ENCODE results near the gene ATP1B1.

The ATP1B1 gene

GRCh38 chr1:169106095-169106920 lies at the start of gene ATP1B1:
ATP1B1 (plus strand) TSS chr1:169106690; CDS start chr1:169106830, 140 bp downstream.
- DNase-seq = peak; percentile 90

GRCh38 chr1:169059421-169059820 lies 47.1 kb upstream of the ATP1B1 start:
- DNase-seq = no peak

- peak; percentile 56 for DNase-seq
Observed at GRCh38 chr1:169060043-169060722, 46.3 kb upstream of the ATP1B1 start.

- DNase-seq = peak; percentile 39
Observed at GRCh38 chr1:169060919-169061639, 45.4 kb upstream of the ATP1B1 start.

GRCh38 chr1:169062152-169062551 lies 44.3 kb upstream of the ATP1B1 start:
- DNase-seq = no peak

- no peak for DNase-seq
Observed at GRCh38 chr1:169064103-169064502, 42.4 kb upstream of the ATP1B1 start.

GRCh38 chr1:169070547-169070946 lies 35.9 kb upstream of the ATP1B1 start:
- peak; percentile 44 for DNase-seq

- DNase-seq = no peak
Observed at GRCh38 chr1:169070958-169071357, 35.5 kb upstream of the ATP1B1 start.

GRCh38 chr1:169072945-169073725 lies 33.4 kb upstream of the ATP1B1 start:
- DNase-seq = no peak

GRCh38 chr1:169078163-169078883 lies 28.2 kb upstream of the ATP1B1 start:
- DNase-seq = no peak

GRCh38 chr1:169081503-169082123 lies 24.9 kb upstream of the ATP1B1 start:
- DNase-seq = no peak

GRCh38 chr1:169085911-169086310 lies 20.6 kb upstream of the ATP1B1 start:
- no peak for DNase-seq

GRCh38 chr1:169086603-169087455 lies 19.7 kb upstream of the ATP1B1 start:
- no peak for DNase-seq

GRCh38 chr1:169087876-169088275 lies 18.6 kb upstream of the ATP1B1 start:
- no peak for DNase-seq

- no peak for DNase-seq
Observed at GRCh38 chr1:169089776-169090175, 16.7 kb upstream of the ATP1B1 start.

- DNase-seq = no peak
Observed at GRCh38 chr1:169090308-169090899, 16.1 kb upstream of the ATP1B1 start.

- no peak for DNase-seq
Observed at GRCh38 chr1:169090900-169091311, 15.6 kb upstream of the ATP1B1 start.

GRCh38 chr1:169091480-169091941 lies 15.0 kb upstream of the ATP1B1 start:
- no peak for DNase-seq

GRCh38 chr1:169092399-169092798 lies 14.1 kb upstream of the ATP1B1 start:
- DNase-seq = no peak

All from femur (tissue), 1 donor.